WTC11 (cell line): Measurements from ENCODE around the gene PNMA8C. TPM values are rescaled to one million over a fixed set of nuclear protein-coding genes. Genes with fewer than 3 reads are reported as not detected.
"Not testable (repeated sequence)": the region's sequence is repeated elsewhere in the genome, so short reads cannot be mapped to it uniquely, and the experiment has no call there.

ENCODE experiments used
- ATAC-seq: fragments of 200-7000 bp; cut with Tn5 transposase; 2 replicates; pipeline ENCODE4 v1.10.0; 2021; ENCODE audit warnings: mild to moderate bottlenecking, moderate library complexity
- CTCF ChIA-PET: fragments of 300-600 bp; sonication (Branson Sonifier 250); formaldehyde crosslinking; loops from one replicate; lab custom pipeline; 2021; ENCODE audit warnings: antibody characterized with exemption; lab: Charles Lee
- POLR2A ChIA-PET: fragments of 350-600 bp; sonication (Branson Sonifier 250); formaldehyde crosslinking; loops from one replicate; lab custom pipeline; 2021; ENCODE audit warnings: antibody characterized with exemption; lab: Charles Lee
- DNase-seq: peaks from one replicate; pipeline ENCODE4 v3.0.0; 2021; ENCODE audit warnings: low spot score
- H3K27ac Mint-ChIP-seq: 2 replicates; pipeline ENCODE4 v1.8.0; 2021; ENCODE audit warnings: mixed read lengths
- H3K27me3 Mint-ChIP-seq: 2 replicates; pipeline ENCODE4 v1.8.0; 2021; ENCODE audit warnings: low read depth, mild to moderate bottlenecking, moderate library complexity, mixed read lengths
- H3K36me3 Mint-ChIP-seq: 2 replicates; pipeline ENCODE4 v1.8.0; 2021; ENCODE audit warnings: mixed read lengths
- H3K4me1 Mint-ChIP-seq: 2 replicates; pipeline ENCODE4 v1.8.0; 2022; ENCODE audit warnings: mixed read lengths
- H3K4me3 Mint-ChIP-seq: 2 replicates; pipeline ENCODE4 v1.8.0; 2021; ENCODE audit warnings: mild to moderate bottlenecking, moderate library complexity, mixed read lengths
- H3K9me3 Mint-ChIP-seq: 2 replicates; pipeline ENCODE4 v1.8.0; 2021; ENCODE audit warnings: mixed read lengths
- ARID4B ChIP-seq: sonication (generic); formaldehyde crosslinking; IDR thresholded peaks from 2 replicates; pipeline ENCODE4 v1.8.0; 2023; ENCODE audit warnings: missing genetic modification reagents, mild to moderate bottlenecking, borderline replicate concordance
- ATF2 ChIP-seq: sonication (generic); formaldehyde crosslinking; IDR thresholded peaks from 2 replicates; pipeline ENCODE4 v1.8.1; 2022; ENCODE audit warnings: low read depth, missing genetic modification reagents, borderline replicate concordance
- E2F4 ChIP-seq: sonication (generic); formaldehyde crosslinking; IDR thresholded peaks from 2 replicates; pipeline ENCODE4 v1.8.1; 2022; ENCODE audit warnings: low read depth, mild to moderate bottlenecking, moderate library complexity, missing genetic modification reagents, borderline replicate concordance
- FOXJ3 ChIP-seq: sonication (generic); formaldehyde crosslinking; IDR thresholded peaks from 2 replicates; pipeline ENCODE4 v1.9.0; 2021; ENCODE audit warnings: missing genetic modification reagents, mild to moderate bottlenecking, borderline replicate concordance
- GTF2I ChIP-seq: fragments of 250-450 bp; sonication (Bioruptor Pico); conservative IDR thresholded peaks from 2 replicates; pipeline ENCODE4 v1.4.0; 2021; ENCODE audit warnings: mild to moderate bottlenecking
- IRF1 ChIP-seq: sonication (generic); formaldehyde crosslinking; IDR thresholded peaks from 2 replicates; pipeline ENCODE4 v1.8.0; 2023; ENCODE audit warnings: missing genetic modification reagents
- JAZF1 ChIP-seq: fragments of 250-450 bp; sonication (Bioruptor Pico); IDR thresholded peaks from 2 replicates; pipeline ENCODE4 v1.9.0; 2021; ENCODE audit warnings: moderate library complexity, mild to moderate bottlenecking, inconsistent platforms
- MAX ChIP-seq: sonication (generic); formaldehyde crosslinking; IDR thresholded peaks from 2 replicates; pipeline ENCODE4 v1.8.0; 2022; ENCODE audit warnings: mild to moderate bottlenecking, missing genetic modification reagents
- NFE2L1 ChIP-seq: sonication (generic); formaldehyde crosslinking; IDR thresholded peaks from 2 replicates; pipeline ENCODE4 v1.8.1; 2023; ENCODE audit warnings: missing genetic modification reagents
- NFYB ChIP-seq: sonication (generic); formaldehyde crosslinking; conservative IDR thresholded peaks from 2 replicates; pipeline ENCODE4 v1.8.0; 2022; ENCODE audit warnings: low read depth, missing genetic modification reagents
- NR3C1 ChIP-seq: sonication (generic); formaldehyde crosslinking; conservative IDR thresholded peaks from 2 replicates; pipeline ENCODE4 v1.8.1; 2023; ENCODE audit warnings: low read depth, mild to moderate bottlenecking, missing genetic modification reagents
- RORB ChIP-seq: fragments of 250-450 bp; sonication (Bioruptor Pico); IDR thresholded peaks from 2 replicates; pipeline ENCODE4 v1.9.0; 2021; ENCODE audit warnings: mild to moderate bottlenecking
- STAT6 ChIP-seq: sonication (generic); formaldehyde crosslinking; conservative IDR thresholded peaks from 2 replicates; pipeline ENCODE4 v1.8.1; 2023; ENCODE audit warnings: mild to moderate bottlenecking, low read depth, missing genetic modification reagents, moderate library complexity
- ZBTB43 ChIP-seq: sonication (generic); formaldehyde crosslinking; IDR thresholded peaks from 2 replicates; pipeline ENCODE4 v1.8.1; 2023; ENCODE audit warnings: mild to moderate bottlenecking, missing genetic modification reagents
- ZNF263 ChIP-seq: sonication (generic); formaldehyde crosslinking; IDR thresholded peaks from 2 replicates; pipeline ENCODE4 v1.8.1; 2022; ENCODE audit warnings: low read depth, mild to moderate bottlenecking, moderate library complexity, missing genetic modification reagents
- ZNF317 ChIP-seq: sonication (generic); formaldehyde crosslinking; IDR thresholded peaks from 2 replicates; pipeline ENCODE4 v1.8.1; 2023; ENCODE audit warnings: low read depth, mild to moderate bottlenecking, moderate library complexity, missing genetic modification reagents, borderline replicate concordance
- ZNF396 ChIP-seq: fragments of 250-450 bp; sonication (Bioruptor Pico); IDR thresholded peaks from 2 replicates; pipeline ENCODE4 v1.8.0; 2021; ENCODE audit warnings: mild to moderate bottlenecking, moderate library complexity, borderline replicate concordance
- ZNF423 ChIP-seq: fragments of 250-450 bp; sonication (Bioruptor Pico); IDR thresholded peaks from 2 replicates; pipeline ENCODE4 v2.1.2; 2022; ENCODE audit warnings: mild to moderate bottlenecking, moderate library complexity
- total RNA-seq: library from RNA; stranded (reverse); gene quantifications from 3 replicates; pipeline ENCODE4 v1.2.3, GENCODE V29; 2021

Gene PNMA8C
- total RNA-seq, 1 experiment from 2014 or later, result 1.2 TPM

- TF ChIP-seq IRF1, result no peak
- no peak for TF ChIP-seq FOXJ3 (CRISPR knock-in tag)
- TF ChIP-seq MAX (CRISPR knock-in tag), result peak; percentile 67; the same call in 1 of the 2 replicates
- TF ChIP-seq STAT6 (CRISPR knock-in tag), result no peak
- TF ChIP-seq ZNF423 (CRISPR knock-in tag), result peak; percentile 89
- no peak for TF ChIP-seq ZNF317 (CRISPR knock-in tag)
- TF ChIP-seq RORB, result no peak
- TF ChIP-seq NFE2L1 (CRISPR knock-in tag), result no peak
- TF ChIP-seq NFYB (CRISPR knock-in tag), result no peak
- no peak for TF ChIP-seq ZNF396 (CRISPR knock-in tag)
- TF ChIP-seq ZNF263 (CRISPR knock-in tag), result peak; percentile 55; the same call in 1 of the 2 replicates
- TF ChIP-seq E2F4 (CRISPR knock-in tag), result no peak
- TF ChIP-seq, all 79 proteins: peak for 4
Observed at GRCh38 chr19:46404055-46404752, 24.5 kb downstream of the PNMA8C start (continued).

- Mint-ChIP-seq H3K27ac (no peak overlapping the region), H3K9me3 (no peaks in the 10 kb centered on the region), H3K36me3 (no peaks in the 10 kb centered on the region), H3K4me3 (no peak overlapping the region), H3K27me3 (peaks cover 40% of the 10 kb centered on the region), H3K4me1 (peaks cover 45% of the 10 kb centered on the region)
- CTCF ChIA-PET, result interaction anchor here (0.7 to 5.6 kb wide), 20 partner anchors 11 to 442 kb away, joined by 3 to 36 read pairs (median 5); partner anchors contain the start of genes CCDC8 and PNMA8B
- TF ChIP-seq GTF2I (CRISPR knock-in tag), result 0 out of 2 replicates have a peak, but pooled peaks have one; percentile 68
- no peak for TF ChIP-seq ARID4B (CRISPR knock-in tag)
- no peak for TF ChIP-seq ZNF263 (CRISPR knock-in tag)
- no peak for TF ChIP-seq NR3C1 (CRISPR knock-in tag)
- no peak for TF ChIP-seq ATF2 (CRISPR knock-in tag)
- no peak for TF ChIP-seq ZBTB43
- TF ChIP-seq JAZF1 (CRISPR knock-in tag), result no peak
- TF ChIP-seq, all 79 proteins: peak for 1
- no peak for ATAC-seq
- no peak for DNase-seq
- POLR2A ChIA-PET, result interaction anchor here (0.9 to 3.1 kb wide), 2 partner anchors 11 to 82 kb away, joined by 5 to 20 read pairs; partner anchors contain the start of gene CCDC8
Observed at GRCh38 chr19:46402725-46403124, 26.0 kb downstream of the PNMA8C start.

GRCh38 chr19:46397801-46398479 is 30.8 kb downstream of the PNMA8C start:
- peaks cover 10% of the 10 kb centered on the region for H3K27me3 Mint-ChIP-seq
- peaks cover 23% of the 10 kb centered on the region for H3K4me1 Mint-ChIP-seq
- H3K4me3 Mint-ChIP-seq, ATAC-seq, H3K9me3 Mint-ChIP-seq, DNase-seq, H3K36me3 Mint-ChIP-seq, POLR2A ChIA-PET: not testable (repeated sequence)
- peak overlapping the region; percentile 20 for H3K27ac Mint-ChIP-seq
- CTCF ChIA-PET, result interaction anchor here (0.7 to 3.8 kb wide), 10 partner anchors 15 to 144 kb away, joined by 3 to 71 read pairs (median 5); partner anchors contain the start of gene CCDC8
